Brain microvascular endothelial cell (primary cell): ENCODE results near the gene OTUB1.
A peak's percentile ranks its signal among the peaks of the same experiment; 100 is the strongest.

Experiments
- DNase-seq: peaks from one replicate; pipeline ENCODE4 v3.0.0-alpha.2; 2020
- H3K27ac ChIP-seq: fragments of 250-450 bp; sonication (Bioruptor Pico); 2 replicates; pipeline ENCODE4 v1.5.1; 2020; ENCODE audit warnings: mild to moderate bottlenecking, moderate library complexity
- H3K27me3 ChIP-seq: fragments of 250-450 bp; sonication (Bioruptor Pico); replicated peaks from 2 replicates; pipeline ENCODE4 v1.5.1; 2020; ENCODE audit warnings: mild to moderate bottlenecking
- H3K36me3 ChIP-seq: fragments of 250-450 bp; sonication (Bioruptor Pico); replicated peaks from 2 replicates; pipeline ENCODE4 v1.5.1; 2020; ENCODE audit warnings: mild to moderate bottlenecking
- H3K4me3 ChIP-seq: 2 replicates; pipeline ENCODE4 v1.5.1; 2011; ENCODE audit warnings: low read depth, mild to moderate bottlenecking, control low read depth, low read length, moderate library complexity
- CTCF ChIP-seq: IDR thresholded peaks from 2 replicates; pipeline ENCODE4 v1.5.1; 2011; ENCODE audit warnings: low read depth, mild to moderate bottlenecking, moderate library complexity, low read length, control low read depth, inconsistent platforms; ENCODE audit errors: missing control alignments
- in situ Hi-C: cut with HindIII; loops from 2 replicates; pipeline ENCODE4 v1.10.0; 2017; ENCODE audit warnings: low sequenced_read_pairs, low pct_ligation_motif_present

Gene OTUB1

GRCh38 chr11:64038500-64038899 lies 52.3 kb downstream of the OTUB1 start:
- Histone ChIP-seq H3K27ac (no peak overlapping the region), H3K36me3 (no peaks in the 10 kb centered on the region), H3K27me3 (peaks cover 16% of the 10 kb centered on the region), H3K4me3 (no peak overlapping the region)
- in situ Hi-C loops = no loop called here
- TF ChIP-seq CTCF = no peak
- DNase-seq = no peak

GRCh38 chr11:64039012-64039665 lies 52.9 kb downstream of the OTUB1 start:
- no peak overlapping the region for H3K27ac ChIP-seq
- in situ Hi-C loops = no loop called here
- H3K4me3 ChIP-seq = no peak overlapping the region
- TF ChIP-seq CTCF = no peak
- no peak for DNase-seq
- H3K36me3 ChIP-seq = no peaks in the 10 kb centered on the region
- peaks cover 16% of the 10 kb centered on the region for H3K27me3 ChIP-seq

- no peak for DNase-seq
- Histone ChIP-seq H3K27ac (no peak overlapping the region), H3K27me3 (peaks cover 7% of the 10 kb centered on the region), H3K4me3 (no peak overlapping the region), H3K36me3 (no peaks in the 10 kb centered on the region)
- in situ Hi-C loops = no loop called here
- peak; percentile 63 for TF ChIP-seq CTCF
Observed at GRCh38 chr11:64040684-64041322, 54.6 kb downstream of the OTUB1 start.

- Histone ChIP-seq H3K4me3 (no peak overlapping the region), H3K27ac (no peak overlapping the region), H3K36me3 (no peaks in the 10 kb centered on the region), H3K27me3 (peaks cover 4% of the 10 kb centered on the region)
- in situ Hi-C loops = no loop called here
- TF ChIP-seq CTCF = no peak
- no peak for DNase-seq
Observed at GRCh38 chr11:64041846-64042245, 55.6 kb downstream of the OTUB1 start.

- no peaks in the 10 kb centered on the region for H3K36me3 ChIP-seq
- no peak for TF ChIP-seq CTCF
- DNase-seq = no peak
- no peak overlapping the region for H3K27ac ChIP-seq
- H3K27me3 ChIP-seq = peaks cover 2% of the 10 kb centered on the region
- H3K4me3 ChIP-seq = no peak overlapping the region
- in situ Hi-C loops = no loop called here
Observed at GRCh38 chr11:64042301-64042700, 56.1 kb downstream of the OTUB1 start.
